Activated T-helper 1 cell treated with anti-CD3 and anti-CD28 coated beads, Interleukin-12 subunit alpha, Interleukin-12 subunit beta, Interleukin-2, Interleukin-4 antibody, amounts not matched to agents 30 ng/mL and 10 ng/mL and 1 ng/mL, durations not matched to agents 14 hours and 24 hours and 36 hours (primary cell): ENCODE results near the gene DOK5. TPM values are rescaled to one million over a fixed set of nuclear protein-coding genes. Genes with fewer than 3 reads are reported as not detected.

ENCODE experiments used
- DNase-seq: peaks from one replicate; pipeline ENCODE4 v3.0.0; 2021; ENCODE audit warnings: low spot score
- H3K27ac Mint-ChIP-seq: one replicate; pipeline ENCODE4 v1.8.0; 2021; ENCODE audit warnings: mild to moderate bottlenecking, mixed read lengths
- H3K27me3 Mint-ChIP-seq: one replicate; pipeline ENCODE4 v1.8.0; 2022; ENCODE audit warnings: mild to moderate bottlenecking, moderate library complexity, mixed read lengths; ENCODE audit not compliant: insufficient read depth
- H3K36me3 Mint-ChIP-seq: one replicate; pipeline ENCODE4 v1.8.0; 2021; ENCODE audit warnings: low read depth, mixed read lengths
- H3K4me1 Mint-ChIP-seq: one replicate; pipeline ENCODE4 v1.8.0; 2021; ENCODE audit warnings: low read depth, mixed read lengths
- H3K4me3 Mint-ChIP-seq: one replicate; pipeline ENCODE4 v1.8.0; 2021; ENCODE audit warnings: mild to moderate bottlenecking, moderate library complexity, mixed read lengths
- H3K9me3 Mint-ChIP-seq: one replicate; pipeline ENCODE4 v1.8.0; 2021; ENCODE audit warnings: mixed read lengths
- intact Hi-C: fragments of 100-400 bp; cut with micrococcal nuclease; formaldehyde crosslinking; loops from one replicate; pipeline ENCODE4 v1.15.1; 2024
- total RNA-seq: library from RNA; stranded (reverse); gene quantifications from 2 replicates; pipeline ENCODE4 v1.2.3, GENCODE V29; 2022

DOK5 gene
- total RNA-seq, 1 donor from 2014 or later: 25.2 TPM

DNA sequence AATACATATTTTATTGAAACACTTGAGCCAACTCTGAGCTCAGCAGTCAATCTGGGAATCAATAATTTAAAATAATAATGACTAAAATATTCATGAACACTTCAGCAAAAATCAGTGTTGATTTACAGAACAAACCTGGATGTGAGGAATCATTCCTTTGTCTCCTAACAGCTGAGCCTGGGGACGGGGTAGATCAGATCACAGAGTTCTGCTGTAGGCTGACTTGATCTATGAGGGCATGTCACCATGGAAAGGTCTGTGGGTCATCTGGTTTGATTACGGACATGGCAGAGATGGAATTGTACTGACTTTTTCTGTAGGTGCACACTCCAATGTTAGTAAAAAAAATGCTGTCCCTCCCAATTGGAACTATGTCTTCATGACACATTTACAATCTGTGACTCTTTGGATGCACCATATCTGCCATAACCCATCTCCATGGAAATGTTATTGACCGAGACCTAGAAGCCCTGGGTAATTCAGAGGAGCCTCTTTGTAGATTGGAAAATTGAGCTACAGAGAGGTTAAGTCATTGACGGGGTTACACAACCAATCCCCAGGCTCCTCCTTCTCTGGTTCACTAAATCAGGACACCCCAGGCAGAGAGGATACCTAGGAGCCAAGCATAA, 114.1 kb downstream of the DOK5 start:
- no peaks in the 10 kb centered on the region for H3K4me1 Mint-ChIP-seq
- H3K9me3 Mint-ChIP-seq: no peaks in the 10 kb centered on the region
- no peaks in the 10 kb centered on the region for H3K36me3 Mint-ChIP-seq
- no peak overlapping the region for H3K27ac Mint-ChIP-seq
- DNase-seq: no peak
- no peaks in the 10 kb centered on the region for H3K27me3 Mint-ChIP-seq
- intact Hi-C loops: no loop called here
- no peak overlapping the region for H3K4me3 Mint-ChIP-seq

DNA sequence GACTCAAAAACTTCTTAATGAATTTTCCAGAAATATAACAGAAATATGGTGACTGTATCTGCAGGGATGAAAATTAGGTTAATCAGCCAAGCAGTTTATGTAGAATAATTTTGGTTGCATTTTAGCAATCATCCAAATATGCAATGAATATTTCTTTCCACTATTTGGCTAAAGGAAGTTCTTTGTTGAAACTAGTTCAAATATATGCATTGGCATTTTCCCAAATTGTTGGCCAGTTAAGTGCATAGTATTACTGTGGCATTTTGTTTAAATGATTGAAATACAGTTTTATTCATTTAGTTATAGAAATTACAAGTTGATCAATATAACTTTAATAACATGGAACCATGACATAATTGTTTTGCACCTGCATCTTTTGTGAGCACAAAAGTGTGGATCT, 115.5 kb downstream of the DOK5 start:
- no peak overlapping the region for H3K4me3 Mint-ChIP-seq
- no peaks in the 10 kb centered on the region for H3K9me3 Mint-ChIP-seq

GRCh38 chr20:54596651-54597050, 121.3 kb downstream of the DOK5 start:
- Mint-ChIP-seq H3K27me3 (no peaks in the 10 kb centered on the region), H3K9me3 (peaks cover 5% of the 10 kb centered on the region), H3K4me1 (no peaks in the 10 kb centered on the region), H3K4me3 (no peak overlapping the region), H3K36me3 (no peaks in the 10 kb centered on the region), H3K27ac (no peak overlapping the region)
- intact Hi-C loops: no loop called here
- no peak for DNase-seq

More for the DNA sequence above, 115.5 kb downstream of the DOK5 start:
- H3K36me3 Mint-ChIP-seq: no peaks in the 10 kb centered on the region
- intact Hi-C loops: no loop called here
- no peak for DNase-seq
- H3K27me3 Mint-ChIP-seq: no peaks in the 10 kb centered on the region
- H3K27ac Mint-ChIP-seq: no peak overlapping the region
- no peaks in the 10 kb centered on the region for H3K4me1 Mint-ChIP-seq

GRCh38 chr20:54598352-54598751, 123.0 kb downstream of the DOK5 start:
- H3K27me3 Mint-ChIP-seq: no peaks in the 10 kb centered on the region
- no peak for DNase-seq

GRCh38 chr20:54600634-54601033, 125.2 kb downstream of the DOK5 start:
- no peak for DNase-seq
- Mint-ChIP-seq H3K36me3 (no peaks in the 10 kb centered on the region), H3K27me3 (no peaks in the 10 kb centered on the region), H3K4me3 (no peak overlapping the region), H3K9me3 (peaks cover 5% of the 10 kb centered on the region), H3K4me1 (no peaks in the 10 kb centered on the region), H3K27ac (no peak overlapping the region)
- intact Hi-C loops: no loop called here

More at GRCh38 chr20:54598352-54598751, 123.0 kb downstream of the DOK5 start:
- intact Hi-C loops: no loop called here
- H3K9me3 Mint-ChIP-seq: peaks cover 5% of the 10 kb centered on the region
- H3K27ac Mint-ChIP-seq: no peak overlapping the region
- H3K4me3 Mint-ChIP-seq: no peak overlapping the region
- no peaks in the 10 kb centered on the region for H3K4me1 Mint-ChIP-seq
- H3K36me3 Mint-ChIP-seq: no peaks in the 10 kb centered on the region

- Mint-ChIP-seq H3K36me3 (no peaks in the 10 kb centered on the region), H3K4me3 (no peak overlapping the region)
- intact Hi-C loops: no loop called here
These were observed 126.6 kb downstream of the DOK5 start for GRCh38 chr20:54601831-54602515.

GRCh38 chr20:54605319-54605718, 129.9 kb downstream of the DOK5 start:
- H3K9me3 Mint-ChIP-seq: no peaks in the 10 kb centered on the region
- no peak for DNase-seq
- no peaks in the 10 kb centered on the region for H3K36me3 Mint-ChIP-seq
- H3K4me3 Mint-ChIP-seq: no peak overlapping the region
- H3K27ac Mint-ChIP-seq: no peak overlapping the region
- peaks cover 2% of the 10 kb centered on the region for H3K27me3 Mint-ChIP-seq
- H3K4me1 Mint-ChIP-seq: no peaks in the 10 kb centered on the region
- intact Hi-C loops: no loop called here

More at GRCh38 chr20:54601831-54602515, 126.6 kb downstream of the DOK5 start:
- DNase-seq: no peak
- H3K4me1 Mint-ChIP-seq: no peaks in the 10 kb centered on the region
- H3K27ac Mint-ChIP-seq: no peak overlapping the region
- peaks cover 5% of the 10 kb centered on the region for H3K9me3 Mint-ChIP-seq
- no peaks in the 10 kb centered on the region for H3K27me3 Mint-ChIP-seq

DNA sequence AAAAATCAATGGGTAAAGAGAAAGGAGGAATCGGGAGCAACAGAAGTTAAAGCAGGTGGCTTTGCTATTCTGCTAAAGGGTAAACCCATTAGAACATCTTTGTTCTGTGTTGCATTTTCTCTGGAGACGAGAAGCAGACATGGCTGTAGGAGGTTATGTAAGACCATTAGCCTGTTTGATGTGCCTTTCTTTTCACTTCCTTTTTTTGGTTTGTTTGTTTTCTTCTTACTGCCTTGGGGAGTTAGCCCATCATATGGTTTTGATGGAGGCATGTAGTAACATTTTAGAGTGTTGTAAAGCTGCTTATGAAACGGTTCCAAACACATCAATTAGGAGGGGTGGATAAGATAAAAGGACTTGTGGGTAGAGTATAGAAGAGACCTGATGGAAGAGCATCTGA, 131.0 kb downstream of the DOK5 start:
- Mint-ChIP-seq H3K9me3 (no peaks in the 10 kb centered on the region), H3K36me3 (peaks cover 1% of the 10 kb centered on the region), H3K27me3 (peaks cover 2% of the 10 kb centered on the region), H3K4me3 (no peak overlapping the region), H3K27ac (no peak overlapping the region), H3K4me1 (no peaks in the 10 kb centered on the region)
- intact Hi-C loops: no loop called here
- DNase-seq: no peak

- no peak for DNase-seq
- Mint-ChIP-seq H3K27me3 (peaks cover 5% of the 10 kb centered on the region), H3K4me3 (no peak overlapping the region), H3K36me3 (peaks cover 1% of the 10 kb centered on the region), H3K27ac (no peak overlapping the region), H3K9me3 (no peaks in the 10 kb centered on the region), H3K4me1 (no peaks in the 10 kb centered on the region)
- intact Hi-C loops: no loop called here
These were observed 132.8 kb downstream of the DOK5 start for GRCh38 chr20:54608039-54608745.

GRCh38 chr20:54608943-54609342, 133.6 kb downstream of the DOK5 start:
- no peak for DNase-seq

GRCh38 chr20:54611708-54612412, 136.5 kb downstream of the DOK5 start:
- H3K4me1 Mint-ChIP-seq: no peaks in the 10 kb centered on the region
- H3K27me3 Mint-ChIP-seq: peaks cover 5% of the 10 kb centered on the region
- H3K4me3 Mint-ChIP-seq: no peak overlapping the region
- intact Hi-C loops: no loop called here
- no peak for DNase-seq
- no peak overlapping the region for H3K27ac Mint-ChIP-seq
- H3K36me3 Mint-ChIP-seq: peaks cover 1% of the 10 kb centered on the region
- H3K9me3 Mint-ChIP-seq: no peaks in the 10 kb centered on the region

More at GRCh38 chr20:54608943-54609342, 133.6 kb downstream of the DOK5 start:
- no peaks in the 10 kb centered on the region for H3K4me1 Mint-ChIP-seq
- H3K4me3 Mint-ChIP-seq: no peak overlapping the region
- intact Hi-C loops: no loop called here
- H3K27me3 Mint-ChIP-seq: peaks cover 5% of the 10 kb centered on the region
- no peak overlapping the region for H3K27ac Mint-ChIP-seq
- no peaks in the 10 kb centered on the region for H3K9me3 Mint-ChIP-seq
- H3K36me3 Mint-ChIP-seq: peaks cover 1% of the 10 kb centered on the region

GRCh38 chr20:54618412-54618811, 143.0 kb downstream of the DOK5 start:
- no peaks in the 10 kb centered on the region for H3K9me3 Mint-ChIP-seq
- H3K36me3 Mint-ChIP-seq: no peaks in the 10 kb centered on the region
- H3K27ac Mint-ChIP-seq: peak overlapping the region; percentile 29
- no peaks in the 10 kb centered on the region for H3K27me3 Mint-ChIP-seq
- DNase-seq: no peak
- H3K4me1 Mint-ChIP-seq: no peaks in the 10 kb centered on the region
- no peak overlapping the region for H3K4me3 Mint-ChIP-seq
- intact Hi-C loops: no loop called here

GRCh38 chr20:54619181-54619580, 143.8 kb downstream of the DOK5 start:
- Mint-ChIP-seq H3K27ac (no peak overlapping the region), H3K9me3 (no peaks in the 10 kb centered on the region), H3K4me3 (no peak overlapping the region), H3K36me3 (no peaks in the 10 kb centered on the region), H3K4me1 (no peaks in the 10 kb centered on the region), H3K27me3 (no peaks in the 10 kb centered on the region)
- intact Hi-C loops: no loop called here
- DNase-seq: no peak
